HPDE6-E6E7 (cell line): ENCODE results near the gene SULT4A1.

Source experiments
- DNase-seq: peaks from one replicate; pipeline ENCODE4 v3.0.0; 2011; ENCODE audit warnings: missing footprints; ENCODE audit errors: extremely low spot score

Gene SULT4A1

GRCh38 chr22:43861529-43861928, 784 bp downstream of the SULT4A1 start:
- no peak for DNase-seq

- no peak for DNase-seq
Observed at GRCh38 chr22:43860831-43861230, 1.5 kb downstream of the SULT4A1 start.

GRCh38 chr22:43860126-43860525, 2.2 kb downstream of the SULT4A1 start:
- DNase-seq, result no peak

GRCh38 chr22:43859621-43860020, 2.7 kb downstream of the SULT4A1 start:
- no peak for DNase-seq

- DNase-seq, result no peak
Observed at GRCh38 chr22:43859176-43859575, 3.1 kb downstream of the SULT4A1 start.

GRCh38 chr22:43858156-43858895, 4.0 kb downstream of the SULT4A1 start:
- no peak for DNase-seq

GRCh38 chr22:43857367-43857766, 4.9 kb downstream of the SULT4A1 start:
- DNase-seq, result no peak

GRCh38 chr22:43855431-43855830, 6.9 kb downstream of the SULT4A1 start:
- no peak for DNase-seq

- DNase-seq, result no peak
Observed at GRCh38 chr22:43854786-43855271, 7.5 kb downstream of the SULT4A1 start.

- DNase-seq, result no peak
Observed at GRCh38 chr22:43854121-43854785, 8.1 kb downstream of the SULT4A1 start.

GRCh38 chr22:43853328-43853931, 8.9 kb downstream of the SULT4A1 start:
- DNase-seq, result no peak

GRCh38 chr22:43852573-43853327, 9.6 kb downstream of the SULT4A1 start:
- no peak for DNase-seq

- DNase-seq, result no peak
Observed at GRCh38 chr22:43851979-43852307, 10.4 kb downstream of the SULT4A1 start.

- DNase-seq, result no peak
Observed at GRCh38 chr22:43851058-43851978, 11.0 kb downstream of the SULT4A1 start.

- no peak for DNase-seq
Observed at GRCh38 chr22:43850529-43850928, 11.8 kb downstream of the SULT4A1 start.

- no peak for DNase-seq
Observed at GRCh38 chr22:43849731-43850130, 12.6 kb downstream of the SULT4A1 start.

- DNase-seq, result peak; percentile 15
Observed at GRCh38 chr22:43848366-43849171, 13.7 kb downstream of the SULT4A1 start.

- no peak for DNase-seq
Observed at GRCh38 chr22:43847376-43848289, 14.7 kb downstream of the SULT4A1 start.

GRCh38 chr22:43846966-43847365, 15.3 kb downstream of the SULT4A1 start:
- DNase-seq, result no peak
